IPS-20b (cell line): ENCODE results near the gene ZNF407.

Experiments
- H3K27ac ChIP-seq: one replicate; pipeline ENCODE4 v1.5.1; 2013; ENCODE audit warnings: low read length
- H3K27me3 ChIP-seq: 2 replicates; pipeline ENCODE4 v1.6.1; 2013; ENCODE audit warnings: mild to moderate bottlenecking, low read length, inconsistent platforms; ENCODE audit not compliant: insufficient read depth
- H3K36me3 ChIP-seq: 2 replicates; pipeline ENCODE4 v1.6.1; 2013; ENCODE audit warnings: low read depth, mild to moderate bottlenecking, inconsistent platforms, low read length, moderate library complexity; ENCODE audit not compliant: insufficient read depth
- H3K4me1 ChIP-seq: 2 replicates; pipeline ENCODE4 v1.6.1; 2013; ENCODE audit warnings: mild to moderate bottlenecking, control low read depth, inconsistent platforms, low read length, moderate library complexity; ENCODE audit not compliant: insufficient read depth
- H3K4me3 ChIP-seq: 2 replicates; pipeline ENCODE4 v1.5.1; 2013; ENCODE audit warnings: mild to moderate bottlenecking, low read length, inconsistent platforms
- H3K9ac ChIP-seq: 2 replicates; pipeline ENCODE4 v1.6.1; 2013; ENCODE audit warnings: low read depth, mild to moderate bottlenecking, inconsistent platforms, low read length, moderate library complexity
- H3K9me3 ChIP-seq: 2 replicates; pipeline ENCODE4 v1.6.1; 2013; ENCODE audit warnings: mild to moderate bottlenecking, low read depth, low read length, inconsistent platforms; ENCODE audit not compliant: insufficient read depth

ZNF407 gene

DNA sequence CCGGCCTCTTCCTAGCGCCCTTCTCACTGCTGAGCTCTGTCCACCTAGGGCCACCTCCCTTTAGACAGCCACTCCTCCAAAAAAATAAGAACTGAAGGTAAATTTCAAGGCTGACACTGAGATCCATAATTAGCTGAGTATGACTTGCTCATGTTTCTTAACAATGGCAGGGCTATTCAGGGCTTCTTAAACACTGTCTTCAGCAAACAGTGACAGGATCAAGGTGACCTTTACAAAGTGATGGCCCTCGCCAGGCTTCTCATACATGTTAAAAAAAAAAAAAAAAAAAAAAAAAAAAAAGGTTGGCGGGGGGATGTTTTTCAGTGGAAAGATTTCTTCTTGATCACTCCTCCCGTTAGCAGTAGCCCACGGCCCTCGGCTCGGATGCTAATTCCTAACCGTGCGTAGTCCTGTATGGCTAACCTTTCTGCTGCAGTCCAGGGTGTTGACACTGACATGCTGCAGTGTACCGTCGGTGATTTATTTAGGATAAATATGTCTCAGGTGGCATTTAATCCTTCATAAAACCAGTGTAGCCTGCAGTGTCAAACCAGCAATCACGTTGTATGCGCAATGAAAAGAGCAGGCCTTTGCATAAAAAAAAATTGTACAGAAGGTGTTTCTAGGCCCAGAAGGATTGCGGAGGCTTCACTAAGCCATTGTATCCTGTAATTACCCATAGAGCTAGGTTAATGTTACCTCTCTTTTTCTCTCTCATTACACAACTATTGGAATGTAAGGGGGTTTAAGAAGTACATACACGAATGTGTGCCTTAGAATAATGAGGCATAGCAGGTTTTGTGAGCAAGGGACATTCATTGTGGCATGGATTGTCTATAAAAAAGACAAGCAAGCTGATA is 468.6 kb downstream of the ZNF407 start:
- Histone ChIP-seq H3K4me1 (no peaks in the 10 kb centered on the region), H3K36me3 (no peaks in the 10 kb centered on the region), H3K27me3 (no peaks in the 10 kb centered on the region), H3K4me3 (no peak overlapping the region), H3K9me3 (no peaks in the 10 kb centered on the region), H3K27ac (no peak overlapping the region), H3K9ac (no peak overlapping the region)

- H3K4me1 ChIP-seq = no peaks in the 10 kb centered on the region
- no peak overlapping the region for H3K27ac ChIP-seq
- no peaks in the 10 kb centered on the region for H3K36me3 ChIP-seq
- H3K9ac ChIP-seq = no peak overlapping the region
- H3K27me3 ChIP-seq = no peaks in the 10 kb centered on the region
- no peaks in the 10 kb centered on the region for H3K9me3 ChIP-seq
- no peak overlapping the region for H3K4me3 ChIP-seq
These were observed 469.3 kb downstream of the ZNF407 start for GRCh38 chr18:75066936-75067335.

DNA sequence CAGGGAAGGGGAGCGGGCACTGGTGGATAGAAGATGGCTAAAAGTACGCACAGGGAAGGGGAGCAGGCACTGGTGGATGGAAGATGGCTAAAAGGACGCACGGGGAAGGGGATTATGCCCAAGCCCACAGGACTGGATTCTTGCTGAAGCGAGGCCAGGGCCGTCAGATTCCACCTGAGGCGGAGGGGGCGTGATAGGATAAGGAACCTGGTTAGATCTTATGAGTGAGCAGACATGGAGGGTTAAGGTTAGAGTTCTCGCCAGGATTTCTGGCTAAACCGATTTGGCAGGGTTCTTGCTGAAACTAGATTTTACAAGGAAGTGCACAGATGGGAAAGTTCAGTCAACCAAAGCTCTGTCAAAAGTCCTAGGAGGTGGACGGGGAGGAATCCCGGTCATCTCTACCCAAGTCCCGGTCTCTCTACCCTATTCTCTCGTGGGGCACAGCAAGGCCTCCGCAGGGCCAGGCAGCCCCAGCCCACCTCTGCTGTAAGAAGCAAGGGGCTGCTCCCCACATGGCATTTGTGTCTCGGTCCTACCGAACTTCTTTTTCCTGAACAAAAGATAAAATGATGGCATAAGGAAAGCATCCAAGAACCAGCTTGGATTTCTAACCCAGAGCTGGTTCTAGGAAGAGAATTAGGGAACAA is 470.5 kb downstream of the ZNF407 start:
- no peaks in the 10 kb centered on the region for H3K9me3 ChIP-seq

GRCh38 chr18:75068682-75069435 is 471.2 kb downstream of the ZNF407 start:
- no peak overlapping the region for H3K27ac ChIP-seq

More for the DNA sequence above, 470.5 kb downstream of the ZNF407 start:
- H3K27ac ChIP-seq = no peak overlapping the region
- no peaks in the 10 kb centered on the region for H3K36me3 ChIP-seq
- H3K4me3 ChIP-seq = no peak overlapping the region
- no peaks in the 10 kb centered on the region for H3K27me3 ChIP-seq
- no peaks in the 10 kb centered on the region for H3K4me1 ChIP-seq
- no peak overlapping the region for H3K9ac ChIP-seq

DNA sequence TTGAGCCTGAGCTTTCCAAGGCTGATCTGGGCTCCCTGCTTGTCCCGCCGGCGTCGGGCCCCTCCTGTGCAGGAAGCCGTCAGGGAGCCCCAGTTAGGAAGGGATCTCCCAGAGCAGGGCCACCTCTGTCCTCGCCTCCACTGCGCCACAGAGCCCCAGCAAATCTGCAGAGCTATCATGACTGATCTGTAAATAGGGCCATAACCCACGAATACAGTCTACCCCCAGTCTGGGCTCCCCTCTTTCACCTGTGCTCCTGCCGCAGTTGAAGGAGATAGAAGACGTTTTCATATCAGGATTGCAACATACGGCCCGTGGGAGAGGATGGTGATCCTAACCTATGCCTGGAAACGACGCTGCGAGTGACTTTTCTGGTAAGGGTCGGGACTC is 472.6 kb downstream of the ZNF407 start:
- H3K36me3 ChIP-seq = no peaks in the 10 kb centered on the region
- H3K4me1 ChIP-seq = no peaks in the 10 kb centered on the region
- no peak overlapping the region for H3K27ac ChIP-seq
- no peak overlapping the region for H3K9ac ChIP-seq
- H3K4me3 ChIP-seq = no peak overlapping the region
- no peaks in the 10 kb centered on the region for H3K27me3 ChIP-seq
- H3K9me3 ChIP-seq = no peaks in the 10 kb centered on the region

More at GRCh38 chr18:75068682-75069435, 471.2 kb downstream of the ZNF407 start:
- Histone ChIP-seq H3K27me3 (no peaks in the 10 kb centered on the region), H3K9me3 (no peaks in the 10 kb centered on the region), H3K4me3 (no peak overlapping the region), H3K9ac (no peak overlapping the region), H3K4me1 (no peaks in the 10 kb centered on the region), H3K36me3 (no peaks in the 10 kb centered on the region)

DNA sequence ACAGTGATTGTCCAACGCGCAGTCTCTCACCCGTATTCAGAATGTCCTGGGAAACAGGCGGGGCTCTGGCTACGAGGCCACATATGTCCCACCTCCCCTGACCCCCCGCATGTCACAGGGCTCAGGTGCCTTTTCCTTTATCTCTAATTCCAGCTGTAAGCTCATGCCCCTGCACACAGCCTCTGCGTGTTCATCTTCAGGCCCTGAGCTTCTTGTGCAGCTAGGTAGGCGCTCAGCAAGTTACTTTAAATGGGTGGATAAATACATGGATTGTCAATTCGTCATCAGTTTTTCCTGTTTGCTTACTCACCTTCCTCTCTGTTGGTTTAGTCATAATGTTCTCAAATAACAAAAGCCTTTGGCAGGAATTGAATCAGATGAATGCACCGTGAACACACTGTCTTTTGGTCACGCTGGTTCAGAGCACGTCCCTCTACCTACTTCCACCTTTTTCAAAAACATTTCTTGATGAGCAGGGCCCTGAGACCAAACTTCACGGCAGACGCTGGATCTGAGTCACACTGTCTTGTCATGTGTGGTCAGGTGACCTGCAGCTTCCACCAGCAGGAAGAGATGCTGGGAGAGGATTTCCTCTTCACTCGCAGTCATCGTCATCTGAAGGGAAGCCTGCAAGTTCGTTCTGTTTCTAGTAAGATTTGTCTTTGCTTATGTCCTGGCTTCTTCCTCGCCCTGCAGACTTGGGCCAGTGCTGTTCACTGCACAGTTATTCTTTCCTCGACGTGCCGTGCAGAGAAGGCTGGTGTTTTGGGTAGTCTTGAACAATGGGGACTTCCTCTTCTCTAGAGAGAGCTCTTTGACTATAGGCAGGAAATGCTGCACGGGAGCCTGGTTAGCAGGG is 473.2 kb downstream of the ZNF407 start:
- no peak overlapping the region for H3K9ac ChIP-seq
- H3K27ac ChIP-seq = no peak overlapping the region

DNA sequence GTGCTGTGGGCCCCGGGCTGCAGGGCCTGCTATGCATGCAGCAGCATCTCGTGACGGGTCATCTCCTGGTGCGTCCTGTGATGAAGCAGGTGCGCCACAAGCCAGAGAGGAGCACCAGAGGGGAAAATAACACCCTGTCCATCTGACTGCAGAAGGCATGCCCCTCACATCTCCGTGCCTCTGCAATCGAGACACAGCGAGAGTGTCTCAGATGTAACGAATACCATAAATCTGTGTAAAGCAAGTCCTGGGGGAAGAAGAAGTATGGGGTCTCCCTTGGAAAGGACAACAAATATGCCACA is 473.8 kb downstream of the ZNF407 start:
- no peaks in the 10 kb centered on the region for H3K4me1 ChIP-seq
- H3K9ac ChIP-seq = no peak overlapping the region
- no peak overlapping the region for H3K27ac ChIP-seq
- H3K36me3 ChIP-seq = no peaks in the 10 kb centered on the region
- no peaks in the 10 kb centered on the region for H3K9me3 ChIP-seq
- no peak overlapping the region for H3K4me3 ChIP-seq
- H3K27me3 ChIP-seq = no peaks in the 10 kb centered on the region

More for the DNA sequence above, 473.2 kb downstream of the ZNF407 start:
- no peaks in the 10 kb centered on the region for H3K36me3 ChIP-seq
- no peaks in the 10 kb centered on the region for H3K9me3 ChIP-seq
- H3K4me3 ChIP-seq = no peak overlapping the region
- H3K4me1 ChIP-seq = no peaks in the 10 kb centered on the region
- H3K27me3 ChIP-seq = no peaks in the 10 kb centered on the region

GRCh38 chr18:75071866-75072671 is 474.4 kb downstream of the ZNF407 start:
- H3K27me3 ChIP-seq = no peaks in the 10 kb centered on the region
- H3K9ac ChIP-seq = no peak overlapping the region
- no peaks in the 10 kb centered on the region for H3K36me3 ChIP-seq
- H3K27ac ChIP-seq = no peak overlapping the region
- H3K4me3 ChIP-seq = no peak overlapping the region
- H3K4me1 ChIP-seq = no peaks in the 10 kb centered on the region
- H3K9me3 ChIP-seq = peaks cover 2% of the 10 kb centered on the region; the same call in 1 of the 2 replicates

GRCh38 chr18:75072672-75073371 is 475.2 kb downstream of the ZNF407 start:
- Histone ChIP-seq H3K27me3 (no peaks in the 10 kb centered on the region), H3K9ac (no peak overlapping the region), H3K4me1 (no peaks in the 10 kb centered on the region), H3K9me3 (peaks cover 6% of the 10 kb centered on the region; the same call in 1 of the 2 replicates), H3K27ac (no peak overlapping the region), H3K4me3 (no peak overlapping the region), H3K36me3 (no peaks in the 10 kb centered on the region)

DNA sequence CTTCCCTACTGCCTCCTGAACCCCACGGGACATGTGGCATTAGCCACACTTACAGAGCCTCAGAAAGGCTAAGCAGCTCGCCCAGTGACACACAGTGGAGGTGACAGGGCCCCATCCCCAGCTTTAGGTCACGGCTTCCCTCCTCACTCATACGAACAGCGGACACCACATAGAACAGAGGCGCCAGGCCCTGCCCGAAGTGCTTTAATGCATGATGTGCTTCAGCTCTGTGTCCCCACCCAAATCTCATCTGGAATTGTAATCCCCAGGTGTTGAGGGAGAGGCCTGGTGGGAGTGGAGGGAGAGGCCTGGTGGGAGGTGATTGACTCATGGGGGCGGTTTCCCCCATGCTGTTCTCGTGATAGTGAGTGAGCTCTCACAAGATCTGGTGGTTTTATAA is 476.0 kb downstream of the ZNF407 start:
- no peaks in the 10 kb centered on the region for H3K4me1 ChIP-seq
- no peak overlapping the region for H3K27ac ChIP-seq
- no peaks in the 10 kb centered on the region for H3K36me3 ChIP-seq
- H3K4me3 ChIP-seq = no peak overlapping the region
- H3K9me3 ChIP-seq = peaks cover 12% of the 10 kb centered on the region; the same call in 1 of the 2 replicates
- H3K9ac ChIP-seq = no peak overlapping the region
- H3K27me3 ChIP-seq = no peaks in the 10 kb centered on the region
